Endodermal cell (in vitro differentiated cells): ENCODE data around the gene TANK. TPM values are rescaled to one million over a fixed set of nuclear protein-coding genes. Genes with fewer than 3 reads are reported as not detected.

ENCODE experiments used
- DNase-seq: peaks from one replicate; pipeline ENCODE4 v3.0.0-alpha.2; 2017
- H3K27ac ChIP-seq: 2 replicates; pipeline ENCODE4 v1.5.1; 2013; ENCODE audit warnings: mild to moderate bottlenecking, low read depth, low read length, moderate library complexity
- H3K27me3 ChIP-seq: 2 replicates; pipeline ENCODE4 v1.6.1; 2013; ENCODE audit warnings: mild to moderate bottlenecking, low read length, moderate library complexity; ENCODE audit not compliant: insufficient read depth, control insufficient read depth, poor library complexity, severe bottlenecking
- H3K36me3 ChIP-seq: 2 replicates; pipeline ENCODE4 v1.7.0; 2013; ENCODE audit warnings: mild to moderate bottlenecking, low read length, moderate library complexity; ENCODE audit not compliant: control insufficient read depth, insufficient read depth
- H3K4me1 ChIP-seq: one replicate; pipeline ENCODE4 v1.7.0; 2013; ENCODE audit warnings: low read length; ENCODE audit not compliant: control insufficient read depth, insufficient read depth
- H3K4me3 ChIP-seq: 2 replicates; pipeline ENCODE4 v1.5.1; 2013; ENCODE audit warnings: mild to moderate bottlenecking, low read length, moderate library complexity
- H3K9ac ChIP-seq: 2 replicates; pipeline ENCODE4 v1.6.1; 2013; ENCODE audit warnings: mild to moderate bottlenecking, low read length, moderate library complexity; ENCODE audit not compliant: poor library complexity, severe bottlenecking; ENCODE audit errors: extremely low read depth
- H3K9me3 ChIP-seq: 2 replicates; pipeline ENCODE4 v1.6.1; 2013; ENCODE audit warnings: mild to moderate bottlenecking, low read length, moderate library complexity; ENCODE audit not compliant: control insufficient read depth
- H3K27ac Mint-ChIP-seq: 2 replicates; pipeline ENCODE4 v1.8.0; 2020; ENCODE audit warnings: mixed read lengths
- H3K27me3 Mint-ChIP-seq: 2 replicates; pipeline ENCODE4 v1.8.0; 2021; ENCODE audit warnings: mild to moderate bottlenecking, mixed read lengths; ENCODE audit not compliant: insufficient read depth
- H3K36me3 Mint-ChIP-seq: 2 replicates; pipeline ENCODE4 v1.8.0; 2020; ENCODE audit warnings: low read depth, mixed read lengths
- H3K4me1 Mint-ChIP-seq: 2 replicates; pipeline ENCODE4 v1.8.0; 2020; ENCODE audit warnings: mixed read lengths
- H3K4me3 Mint-ChIP-seq: 2 replicates; pipeline ENCODE4 v1.8.0; 2020; ENCODE audit warnings: mild to moderate bottlenecking, moderate library complexity, mixed read lengths
- H3K9me3 Mint-ChIP-seq: 2 replicates; pipeline ENCODE4 v1.8.0; 2020; ENCODE audit warnings: mild to moderate bottlenecking, mixed read lengths
- WGBS, 2 experiments: methylation state at CpG; one replicate each; pipeline versions ENCODE4 v1.1.5 to v1.1.7; 2013; ENCODE audit warnings: missing lambda C conversion rate in 2 of 2, mixed read lengths in 1 of 2; ENCODE audit not compliant: insufficient coverage in 1 of 2, insufficient read length in 1 of 2; 5-methylcytosine and 5-hydroxymethylcytosine counted together
- long read RNA-seq, 4 experiments: library from polyadenylated mRNA in 2 of 4; library from RNA in 1 of 4; library from capped mRNA in 1 of 4; stranded (forward) in 3 of 4; unstranded in 1 of 4; transcript quantifications; one replicate each; pipeline ENCODE4 v2.0.0, GENCODE V29; 2020 to 2021; ENCODE audit warnings: inconsistent platforms in 1 of 4
- polyA plus RNA-seq, 2 experiments: library from polyadenylated mRNA; stranded (reverse); fragments of 50-300 nt; gene quantifications; one replicate each; pipeline ENCODE4 v1.2.3, GENCODE V29; 2013
- total RNA-seq, 2 donors: library from RNA; stranded (reverse); fragmentation: NEBNext Ultra II Directional in 1 of 2; extraction: Animal tissue kit (Norgen Biotek cat#: 25700) in 1 of 2; gene quantifications; 2 replicates in 1 of 2; 3 replicates in 1 of 2; pipeline ENCODE4 v1.2.1, GENCODE V29; 2021
- TF ChIP-seq, protein P1 (sequence below): fragments of 200-600 bp; sonication (generic); conservative IDR thresholded peaks from 2 replicates; pipeline ENCODE4 v1.5.0; 2021; ENCODE audit warnings: antibody characterized with exemption, mild to moderate bottlenecking

TANK gene, protein sequence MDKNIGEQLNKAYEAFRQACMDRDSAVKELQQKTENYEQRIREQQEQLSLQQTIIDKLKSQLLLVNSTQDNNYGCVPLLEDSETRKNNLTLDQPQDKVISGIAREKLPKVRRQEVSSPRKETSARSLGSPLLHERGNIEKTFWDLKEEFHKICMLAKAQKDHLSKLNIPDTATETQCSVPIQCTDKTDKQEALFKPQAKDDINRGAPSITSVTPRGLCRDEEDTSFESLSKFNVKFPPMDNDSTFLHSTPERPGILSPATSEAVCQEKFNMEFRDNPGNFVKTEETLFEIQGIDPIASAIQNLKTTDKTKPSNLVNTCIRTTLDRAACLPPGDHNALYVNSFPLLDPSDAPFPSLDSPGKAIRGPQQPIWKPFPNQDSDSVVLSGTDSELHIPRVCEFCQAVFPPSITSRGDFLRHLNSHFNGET
- 10 to 100 TPM; 22.4 to 33.2 TPM for total RNA-seq
- 34.7 TPM for polyA plus RNA-seq (2013, experiment 1 of 2)
- polyA plus RNA-seq (2013, experiment 2 of 2): 30.8 TPM
- long read RNA-seq, experiment 1, partial matches to known transcripts: 4 of 13 reads
- long read RNA-seq, experiment 1, other reads (novel, unspliced or antisense): 7 of 13 reads
- long read RNA-seq, experiment 2, transcript TANK-202 (8 exons, 2,171 nt): major isoform, 11 of 21 reads
- long read RNA-seq, experiment 2, partial matches to known transcripts: 1 of 21 reads
- long read RNA-seq, experiment 2, other reads (novel, unspliced or antisense): 9 of 21 reads
- long read RNA-seq, experiment 3, transcript TANK-202 (8 exons, 2,171 nt): major isoform, 24 of 57 reads
- long read RNA-seq, experiment 3, partial matches to known transcripts: 7 of 57 reads
- long read RNA-seq, experiment 3, other reads (novel, unspliced or antisense): 25 of 57 reads
- long read RNA-seq, experiment 4, transcript TANK-202 (8 exons, 2,171 nt): major isoform, 13 of 22 reads
- long read RNA-seq, experiment 4, partial matches to known transcripts: 0 of 22 reads
- long read RNA-seq, experiment 4, other reads (novel, unspliced or antisense): 9 of 22 reads

DNA sequence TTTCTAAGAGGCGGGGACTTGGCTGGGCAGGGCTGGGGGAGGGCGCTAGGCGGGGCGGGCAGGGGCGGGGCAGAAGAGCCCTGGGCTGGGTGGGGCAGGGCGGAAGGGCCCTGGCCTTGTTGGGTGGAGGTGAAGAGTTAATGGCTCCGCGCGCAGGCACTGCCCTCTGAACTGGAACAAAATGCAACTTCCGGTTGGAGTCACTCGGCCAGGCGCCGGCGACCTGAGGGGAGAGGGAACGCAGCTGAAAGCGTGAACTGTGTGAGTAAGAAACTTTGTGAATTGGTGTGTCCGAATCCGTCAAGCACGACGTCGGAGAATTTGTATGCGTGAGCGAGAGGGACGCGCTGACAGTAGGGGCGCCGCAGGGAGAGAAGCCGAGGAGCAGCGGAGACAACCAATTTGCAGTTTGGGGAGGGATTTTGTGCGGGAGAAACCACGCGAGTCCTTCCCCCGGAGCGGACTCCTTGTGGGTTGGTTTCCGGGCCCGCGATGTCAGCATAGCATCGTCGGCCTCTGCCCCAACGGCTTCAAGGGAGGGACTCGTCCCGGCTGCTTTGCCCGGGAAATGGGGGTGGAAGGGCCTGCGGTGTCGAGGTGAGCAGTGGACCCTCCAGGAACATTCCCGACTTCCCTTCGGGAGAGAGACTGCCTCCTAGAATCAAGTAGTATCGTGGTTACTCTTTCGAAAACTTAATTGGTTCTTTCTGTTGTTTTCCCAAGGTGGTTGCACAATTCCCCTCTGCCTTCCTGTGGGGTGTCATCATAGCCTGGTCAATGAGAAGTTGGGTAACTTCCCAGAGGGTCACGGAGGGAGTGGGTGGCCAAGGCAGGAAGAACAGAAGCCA is at the start of gene TANK:
TSS of gene TANK (plus strand) at position 203 of the 848 bp plus-strand sequence. CDS start 19,235 bp downstream, outside the sequence.
- TF ChIP-seq, protein P1, sequence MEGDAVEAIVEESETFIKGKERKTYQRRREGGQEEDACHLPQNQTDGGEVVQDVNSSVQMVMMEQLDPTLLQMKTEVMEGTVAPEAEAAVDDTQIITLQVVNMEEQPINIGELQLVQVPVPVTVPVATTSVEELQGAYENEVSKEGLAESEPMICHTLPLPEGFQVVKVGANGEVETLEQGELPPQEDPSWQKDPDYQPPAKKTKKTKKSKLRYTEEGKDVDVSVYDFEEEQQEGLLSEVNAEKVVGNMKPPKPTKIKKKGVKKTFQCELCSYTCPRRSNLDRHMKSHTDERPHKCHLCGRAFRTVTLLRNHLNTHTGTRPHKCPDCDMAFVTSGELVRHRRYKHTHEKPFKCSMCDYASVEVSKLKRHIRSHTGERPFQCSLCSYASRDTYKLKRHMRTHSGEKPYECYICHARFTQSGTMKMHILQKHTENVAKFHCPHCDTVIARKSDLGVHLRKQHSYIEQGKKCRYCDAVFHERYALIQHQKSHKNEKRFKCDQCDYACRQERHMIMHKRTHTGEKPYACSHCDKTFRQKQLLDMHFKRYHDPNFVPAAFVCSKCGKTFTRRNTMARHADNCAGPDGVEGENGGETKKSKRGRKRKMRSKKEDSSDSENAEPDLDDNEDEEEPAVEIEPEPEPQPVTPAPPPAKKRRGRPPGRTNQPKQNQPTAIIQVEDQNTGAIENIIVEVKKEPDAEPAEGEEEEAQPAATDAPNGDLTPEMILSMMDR: no peak
- no peaks in the 10 kb centered on the region for H3K27me3 Mint-ChIP-seq
- Histone ChIP-seq H3K4me1 (no peaks in the 10 kb centered on the region), H3K9ac (peak within 1 kb of the TSS; percentile 91), H3K9me3 (no peaks in the 10 kb centered on the region), H3K4me3 (peak within 1 kb of the TSS; percentile 99), H3K36me3 (peaks cover 22% of the 10 kb centered on the region), H3K27me3 (no peaks in the 10 kb centered on the region), H3K27ac (peak within 1 kb of the TSS; percentile 63)
- peak within 1 kb of the TSS; percentile 98 for H3K27ac Mint-ChIP-seq
- peaks cover 7% of the 10 kb centered on the region for H3K4me1 Mint-ChIP-seq
- peaks cover 8% of the 10 kb centered on the region for H3K36me3 Mint-ChIP-seq
- H3K4me3 Mint-ChIP-seq: peak within 1 kb of the TSS; percentile 96
- DNase-seq: peak; percentile 98
- no peaks in the 10 kb centered on the region for H3K9me3 Mint-ChIP-seq
- 0 to 1% methylated on average over 29 to 49 of the region's 50 CpGs for WGBS, 2 experiments

DNA sequence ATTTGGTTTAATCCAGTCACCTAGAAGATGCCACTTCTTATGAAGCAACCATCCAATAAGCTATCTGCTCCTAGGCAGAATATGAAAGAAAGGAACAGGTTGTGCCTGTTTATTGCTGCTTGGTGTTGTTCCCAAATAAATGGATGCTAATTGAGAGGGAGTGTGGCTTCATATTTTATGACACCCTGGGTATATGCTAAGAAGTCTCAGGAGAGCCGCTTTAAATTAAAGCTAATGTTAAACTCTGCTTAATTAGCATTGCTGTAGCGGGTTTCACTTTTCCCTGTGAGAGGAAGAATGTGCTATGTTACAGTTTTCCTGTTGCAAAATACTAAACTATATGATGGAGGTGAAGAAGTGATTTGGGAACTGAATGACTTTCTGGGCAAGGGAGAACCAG is 48.7 kb upstream of the TANK start:
- Histone ChIP-seq H3K27ac (no peak overlapping the region), H3K9me3 (no peaks in the 10 kb centered on the region), H3K4me3 (no peak overlapping the region), H3K27me3 (no peaks in the 10 kb centered on the region), H3K4me1 (peaks cover 6% of the 10 kb centered on the region), H3K9ac (no peak overlapping the region), H3K36me3 (no peaks in the 10 kb centered on the region)
- Mint-ChIP-seq H3K4me1 (peaks cover 38% of the 10 kb centered on the region), H3K4me3 (no peak overlapping the region), H3K27ac (no peak overlapping the region), H3K9me3 (no peaks in the 10 kb centered on the region), H3K36me3 (no peaks in the 10 kb centered on the region), H3K27me3 (peaks cover 4% of the 10 kb centered on the region)
- TF ChIP-seq, protein P1: no peak
- DNase-seq: no peak
- WGBS, 2 experiments: 78 to 83% methylated on average over 2 of the region's 2 CpGs
